ENCODE results near the gene SLC7A10.
A peak's percentile ranks its signal among the peaks of the same experiment; 100 is the strongest.
"Not testable (repeated sequence)": the region's sequence is repeated elsewhere in the genome, so short reads cannot be mapped to it uniquely, and the experiment has no call there.

Gene SLC7A10

DNA sequence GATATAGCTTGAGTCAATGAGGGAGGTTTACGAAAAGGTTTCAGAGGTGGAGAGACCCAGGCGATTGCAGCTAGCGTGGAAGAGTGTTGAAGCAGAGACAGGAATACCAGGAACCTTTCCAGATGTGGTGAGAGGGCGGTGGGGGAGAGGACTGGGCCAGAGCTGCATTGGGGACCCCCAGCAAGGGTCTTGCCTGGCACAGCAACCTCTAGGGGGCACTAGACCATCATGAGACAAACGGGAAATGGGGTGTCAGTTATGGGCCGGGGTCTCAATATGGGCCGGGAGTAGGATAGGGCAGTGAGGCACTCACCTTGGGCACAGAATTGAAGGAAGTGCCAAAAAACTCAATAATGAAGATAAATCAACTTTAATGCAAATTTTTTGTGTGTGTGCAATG is 33.6 kb downstream of the SLC7A10 start:
- no peak for DNase-seq (ENCODE audit: low read depth)
- no peak overlapping the region for H3K4me3 ChIP-seq (ENCODE audit: control insufficient read depth, low read depth, low read length)
- TF ChIP-seq, protein P1, sequence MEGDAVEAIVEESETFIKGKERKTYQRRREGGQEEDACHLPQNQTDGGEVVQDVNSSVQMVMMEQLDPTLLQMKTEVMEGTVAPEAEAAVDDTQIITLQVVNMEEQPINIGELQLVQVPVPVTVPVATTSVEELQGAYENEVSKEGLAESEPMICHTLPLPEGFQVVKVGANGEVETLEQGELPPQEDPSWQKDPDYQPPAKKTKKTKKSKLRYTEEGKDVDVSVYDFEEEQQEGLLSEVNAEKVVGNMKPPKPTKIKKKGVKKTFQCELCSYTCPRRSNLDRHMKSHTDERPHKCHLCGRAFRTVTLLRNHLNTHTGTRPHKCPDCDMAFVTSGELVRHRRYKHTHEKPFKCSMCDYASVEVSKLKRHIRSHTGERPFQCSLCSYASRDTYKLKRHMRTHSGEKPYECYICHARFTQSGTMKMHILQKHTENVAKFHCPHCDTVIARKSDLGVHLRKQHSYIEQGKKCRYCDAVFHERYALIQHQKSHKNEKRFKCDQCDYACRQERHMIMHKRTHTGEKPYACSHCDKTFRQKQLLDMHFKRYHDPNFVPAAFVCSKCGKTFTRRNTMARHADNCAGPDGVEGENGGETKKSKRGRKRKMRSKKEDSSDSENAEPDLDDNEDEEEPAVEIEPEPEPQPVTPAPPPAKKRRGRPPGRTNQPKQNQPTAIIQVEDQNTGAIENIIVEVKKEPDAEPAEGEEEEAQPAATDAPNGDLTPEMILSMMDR (conservative IDR thresholded peaks at IDR 0.05; ENCODE audit: control insufficient read depth, insufficient read depth, low read depth, low read length), result peak; percentile 26

GRCh38 chr19:33191501-33191900 is 34.1 kb downstream of the SLC7A10 start:
- TF ChIP-seq, protein P1 (conservative IDR thresholded peaks at IDR 0.05; ENCODE audit: control insufficient read depth, insufficient read depth, low read depth, low read length), result no peak
- DNase-seq (ENCODE audit: low read depth), result no peak

GRCh38 chr19:33191092-33191491 is 34.6 kb downstream of the SLC7A10 start:
- not testable (repeated sequence) for H3K4me3 ChIP-seq (ENCODE audit: control insufficient read depth, low read depth, low read length); DNase-seq (ENCODE audit: low read depth)

More at GRCh38 chr19:33191501-33191900, 34.1 kb downstream of the SLC7A10 start:
- H3K4me3 ChIP-seq (ENCODE audit: control insufficient read depth, low read depth, low read length), result no peak overlapping the region

- no peak overlapping the region for H3K4me3 ChIP-seq (ENCODE audit: control insufficient read depth, low read depth, low read length)
- TF ChIP-seq, protein P1 (conservative IDR thresholded peaks at IDR 0.05; ENCODE audit: control insufficient read depth, insufficient read depth, low read depth, low read length), result no peak
- no peak for DNase-seq (ENCODE audit: low read depth)
Measured at GRCh38 chr19:33189453-33189852, 36.2 kb downstream of the SLC7A10 start.

DNA sequence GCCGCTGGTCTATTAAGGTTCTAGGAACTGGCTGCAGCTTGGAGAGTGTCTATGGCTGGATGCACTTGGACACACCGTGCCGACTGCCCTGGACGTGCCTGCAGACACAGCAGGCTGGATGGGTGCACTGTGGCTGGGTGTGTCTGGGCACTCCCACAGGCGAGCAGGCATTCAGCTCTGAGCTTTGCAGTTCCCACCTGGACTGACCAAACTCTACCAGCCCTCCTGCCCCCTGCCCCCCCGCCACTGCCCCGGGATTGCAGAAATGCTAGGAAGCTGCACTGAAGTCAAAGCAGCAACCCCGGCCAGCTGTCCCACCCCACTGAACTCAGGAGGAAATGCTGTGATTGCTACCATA is 38.5 kb downstream of the SLC7A10 start:
- DNase-seq (ENCODE audit: low read depth), result no peak
- TF ChIP-seq, protein P1 (conservative IDR thresholded peaks at IDR 0.05; ENCODE audit: control insufficient read depth, insufficient read depth, low read depth, low read length), result no peak
- no peak overlapping the region for H3K4me3 ChIP-seq (ENCODE audit: control insufficient read depth, low read depth, low read length)

- no peak for DNase-seq (ENCODE audit: low read depth)
- no peak overlapping the region for H3K4me3 ChIP-seq (ENCODE audit: control insufficient read depth, low read depth, low read length)
- TF ChIP-seq, protein P1 (conservative IDR thresholded peaks at IDR 0.05; ENCODE audit: control insufficient read depth, insufficient read depth, low read depth, low read length), result no peak
Measured at GRCh38 chr19:33186431-33187182, 39.0 kb downstream of the SLC7A10 start.

GRCh38 chr19:33177417-33177979 is 48.2 kb downstream of the SLC7A10 start:
- DNase-seq (ENCODE audit: low read depth), result no peak
- TF ChIP-seq, protein P1 (conservative IDR thresholded peaks at IDR 0.05; ENCODE audit: control insufficient read depth, insufficient read depth, low read depth, low read length), result peak; percentile 14
- H3K4me3 ChIP-seq (ENCODE audit: control insufficient read depth, low read depth, low read length), result peak overlapping the region; percentile 52

All from fibroblast of mammary gland (primary cell).